Retina (tissue), 1 donor: ENCODE measurements around the gene ZFP36L1.
"Not testable (repeated sequence)": the region's sequence is repeated elsewhere in the genome, so short reads cannot be mapped to it uniquely, and the experiment has no call there.

Source experiments
- DNase-seq: peaks from one replicate; pipeline ENCODE4 v3.0.0-alpha.2; 2016

The ZFP36L1 gene

DNA sequence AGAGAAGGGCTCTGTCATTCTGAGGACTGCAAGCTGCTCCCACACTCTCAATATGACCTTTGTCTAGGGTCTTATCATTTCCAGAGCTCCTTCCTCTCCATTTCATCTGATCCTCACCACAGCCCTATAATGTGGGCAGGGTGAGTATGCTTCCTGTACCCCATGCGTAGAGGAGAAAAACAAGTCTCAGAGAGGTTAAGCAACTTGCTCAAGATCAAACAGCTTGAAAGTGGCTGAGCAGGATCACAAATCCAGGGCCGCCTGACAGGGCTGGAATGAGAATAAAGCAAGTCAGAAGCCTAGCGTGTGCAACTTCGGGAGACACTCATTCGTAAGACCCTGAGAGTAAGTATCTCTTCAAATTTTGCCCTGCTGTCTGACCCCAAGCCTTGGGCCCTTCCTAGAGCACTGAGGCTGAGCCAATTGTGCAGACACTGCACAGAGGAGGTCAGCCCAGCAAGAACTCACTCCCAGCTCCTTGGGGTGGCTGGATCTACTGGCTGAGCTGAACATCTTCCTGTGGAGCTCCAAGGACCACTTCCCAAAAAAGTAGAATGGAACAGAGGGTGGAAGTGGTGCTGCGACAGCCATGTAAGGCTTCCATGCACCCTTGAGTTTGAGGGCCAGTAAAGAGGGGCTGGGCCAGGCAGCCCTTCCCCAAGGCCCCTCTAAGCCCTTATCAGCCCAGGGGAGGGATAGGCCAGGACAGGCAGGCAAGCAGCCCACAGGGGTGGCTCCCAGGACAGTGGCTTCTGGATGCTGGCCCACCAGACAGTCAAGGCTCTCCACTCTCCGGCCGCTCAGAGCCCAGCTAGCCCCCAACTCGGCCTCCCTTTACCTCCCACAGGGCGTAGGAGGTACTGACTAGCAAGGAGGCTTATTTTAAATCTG, 10.5 kb downstream of the ZFP36L1 start:
- no peak for DNase-seq

DNA sequence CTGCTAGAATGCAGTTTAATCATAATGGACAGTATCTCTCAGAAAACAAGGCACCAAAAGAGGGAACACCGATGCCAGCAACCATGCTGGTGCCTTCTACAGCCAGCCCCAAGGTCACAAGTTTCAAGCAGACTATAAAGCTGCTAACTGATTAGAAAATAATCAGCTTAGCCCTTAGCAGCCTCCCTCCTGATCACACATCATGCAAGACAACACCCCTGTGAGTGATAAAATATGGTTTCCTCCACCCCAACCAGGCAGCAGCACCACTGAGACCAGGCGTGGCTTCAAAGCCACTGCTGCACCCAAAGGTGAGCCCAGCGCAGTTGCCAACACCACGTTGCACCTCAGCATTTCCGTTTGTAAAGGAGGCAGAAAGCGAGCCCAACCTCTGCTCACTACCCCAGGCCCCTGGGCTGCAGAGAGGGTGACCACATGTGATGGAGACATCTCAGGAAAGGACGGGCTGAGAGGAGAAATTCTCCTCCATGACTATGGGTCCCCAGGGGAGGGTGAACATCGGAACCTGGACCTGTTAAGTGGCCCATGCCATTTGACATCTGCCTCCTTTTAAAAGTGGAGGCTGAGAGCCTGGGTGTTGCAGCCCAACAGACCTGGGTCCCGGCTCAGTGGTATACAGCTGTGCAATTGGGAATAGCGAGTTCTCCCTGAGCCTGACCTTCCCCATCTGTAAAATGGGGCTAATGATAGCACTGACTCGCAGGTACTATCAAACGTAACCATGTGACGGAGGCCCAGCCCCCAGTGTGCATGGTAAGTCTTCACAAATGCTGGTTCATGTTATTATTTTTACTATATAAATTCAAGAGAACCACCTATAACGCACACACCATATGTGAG, 11.5 kb downstream of the ZFP36L1 start:
- no peak for DNase-seq

GRCh38 chr14:68780358-68781160, 12.3 kb downstream of the ZFP36L1 start:
- DNase-seq = peak; percentile 59

DNA sequence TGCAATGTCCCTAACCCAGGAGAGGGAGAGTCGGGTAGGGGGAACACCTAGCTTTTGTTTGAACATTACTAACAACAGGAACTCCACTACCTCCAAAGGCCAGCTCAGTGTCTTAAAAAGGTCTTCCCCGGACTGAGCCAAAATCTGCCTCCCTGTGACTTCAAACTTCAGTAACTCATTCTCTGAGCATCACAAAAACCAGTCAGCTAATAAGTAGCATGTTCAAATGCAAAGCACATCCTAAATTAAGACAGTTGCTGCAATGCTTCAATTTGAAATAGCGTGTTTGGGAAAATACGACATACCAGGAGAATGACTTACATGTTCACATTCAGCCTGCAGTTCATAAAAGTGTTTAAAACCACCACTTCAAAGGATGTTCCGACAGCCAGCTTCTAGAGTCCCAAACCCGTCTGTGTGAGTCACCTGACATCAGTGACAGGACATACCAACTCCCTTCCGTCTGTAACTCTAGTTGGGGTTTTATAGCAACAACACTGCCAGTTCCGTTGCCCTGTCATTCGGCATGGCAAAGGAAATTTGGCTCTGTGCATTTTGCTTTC, 13.0 kb downstream of the ZFP36L1 start:
- DNase-seq = no peak

DNA sequence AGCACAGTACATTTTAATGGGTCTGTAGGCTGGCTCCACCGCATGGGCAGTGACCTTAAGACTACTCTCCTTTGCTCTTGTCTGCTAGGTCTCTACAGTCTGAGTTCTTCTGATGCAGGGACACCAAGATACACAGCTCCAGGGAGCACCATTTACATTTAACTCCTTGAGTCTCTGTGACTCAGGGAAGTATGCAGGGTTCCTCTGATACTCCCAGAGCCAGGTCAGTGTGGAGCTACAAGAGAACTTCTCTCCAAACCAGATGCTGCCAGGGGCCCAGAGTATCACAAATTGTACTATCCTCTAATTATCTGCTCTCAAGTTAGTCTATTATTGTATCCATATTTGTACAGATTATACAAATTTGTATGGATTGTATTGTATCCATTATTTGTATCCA, 15.2 kb downstream of the ZFP36L1 start:
- DNase-seq = no peak

DNA sequence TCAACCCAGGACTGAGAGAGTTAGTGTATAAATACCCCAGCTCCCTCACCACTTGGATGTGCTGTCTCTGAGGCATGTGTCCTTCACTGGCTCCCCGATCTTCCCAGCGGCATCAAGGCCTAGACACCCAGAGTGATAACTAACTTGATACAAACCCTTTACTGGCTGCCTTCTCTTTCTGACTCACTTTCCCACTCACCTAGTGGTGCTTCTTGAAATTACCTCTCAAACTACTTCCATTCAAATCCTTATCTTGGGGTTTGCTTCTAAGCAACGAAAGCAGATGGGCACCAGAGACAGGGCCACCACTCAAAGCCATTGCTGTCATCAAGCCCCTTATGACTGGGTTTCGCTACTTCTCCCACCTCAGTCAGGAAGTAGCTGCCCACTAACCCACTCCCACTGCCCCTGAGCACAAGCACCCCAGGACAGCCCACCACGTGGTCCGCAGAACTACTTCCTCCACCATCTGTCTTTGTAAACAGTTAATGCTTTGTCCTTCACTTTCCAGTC, 17.2 kb downstream of the ZFP36L1 start:
- DNase-seq = no peak

- no peak for DNase-seq
Measured at GRCh38 chr14:68774771-68775613, 17.9 kb downstream of the ZFP36L1 start.

GRCh38 chr14:68772761-68773381, 20.0 kb downstream of the ZFP36L1 start:
- no peak for DNase-seq

DNA sequence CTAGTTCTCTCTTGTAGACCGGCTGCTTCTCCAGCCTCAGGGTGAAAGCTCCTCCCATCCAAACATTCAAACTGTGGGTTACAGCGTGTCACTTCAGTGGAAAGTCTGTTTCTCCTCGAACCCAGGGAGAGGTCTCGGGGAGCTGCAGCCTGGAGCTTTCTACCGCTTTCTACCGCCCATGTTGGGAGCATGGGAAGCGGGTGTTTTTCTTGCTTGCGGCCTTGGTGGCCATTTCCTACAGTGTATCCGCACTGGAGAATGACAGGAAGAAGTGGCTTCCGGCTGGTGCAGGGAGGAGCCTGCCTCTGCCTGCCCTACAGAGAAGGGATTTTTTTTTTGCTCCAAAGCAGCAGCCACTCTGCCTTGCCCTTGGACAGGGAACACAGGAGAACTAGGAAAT, 21.2 kb downstream of the ZFP36L1 start:
- no peak for DNase-seq

DNA sequence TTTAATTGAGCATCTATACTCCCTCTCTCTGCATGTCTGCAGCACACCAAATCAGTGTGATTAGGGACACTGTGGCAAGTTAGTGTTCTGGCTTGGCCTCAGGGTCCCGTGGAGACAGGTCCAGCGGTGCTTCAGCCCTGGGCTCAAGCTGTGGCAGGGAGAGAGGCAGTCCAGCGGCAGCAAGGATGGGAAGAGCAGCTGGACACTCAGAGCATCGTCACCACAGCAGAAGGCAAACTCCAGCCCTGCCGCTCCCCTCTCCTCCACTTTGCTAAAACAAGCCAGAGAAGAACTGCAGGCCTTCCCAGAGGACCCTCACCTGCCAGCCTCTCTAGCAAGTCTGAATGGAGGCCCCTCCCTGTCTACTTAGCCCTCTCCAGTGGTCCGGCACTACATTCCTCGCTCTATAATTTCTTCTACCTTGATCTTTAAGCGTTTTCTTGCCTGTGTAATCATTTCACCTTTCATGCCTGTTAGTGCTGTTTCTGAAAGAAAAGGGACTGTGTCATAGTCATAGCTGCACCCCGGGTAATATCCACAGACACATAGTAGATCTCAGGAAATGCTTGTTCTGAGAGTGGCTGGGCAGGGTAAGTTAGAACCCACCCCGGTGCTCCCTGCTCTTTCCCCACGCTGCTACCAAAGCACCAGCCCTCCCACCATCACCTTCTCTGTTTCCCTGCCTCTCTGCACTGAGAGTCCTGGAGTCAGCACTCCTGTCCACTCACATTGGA, 22.1 kb downstream of the ZFP36L1 start:
- no peak for DNase-seq

GRCh38 chr14:68770051-68770450, 22.8 kb downstream of the ZFP36L1 start:
- no peak for DNase-seq

DNA sequence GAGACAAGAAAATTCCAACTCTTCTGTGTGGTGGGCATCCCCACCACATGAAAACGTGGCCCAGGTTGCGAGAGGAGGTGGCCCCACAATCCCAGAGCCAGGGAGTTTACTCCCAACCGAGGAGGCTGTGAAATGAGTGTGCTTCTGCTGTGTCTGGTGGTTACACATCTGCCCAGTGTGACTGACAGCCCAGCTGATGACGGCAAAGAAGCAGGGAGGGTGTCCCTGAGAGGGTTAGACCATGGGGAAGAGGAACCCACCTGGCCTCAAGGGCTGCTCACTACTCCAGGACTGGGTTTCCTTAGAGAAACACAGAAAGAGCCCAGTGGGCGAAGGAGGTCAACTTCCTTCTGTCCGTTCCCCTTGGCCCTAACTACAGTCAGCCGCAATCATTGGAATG, 24.6 kb downstream of the ZFP36L1 start:
- DNase-seq = no peak

DNA sequence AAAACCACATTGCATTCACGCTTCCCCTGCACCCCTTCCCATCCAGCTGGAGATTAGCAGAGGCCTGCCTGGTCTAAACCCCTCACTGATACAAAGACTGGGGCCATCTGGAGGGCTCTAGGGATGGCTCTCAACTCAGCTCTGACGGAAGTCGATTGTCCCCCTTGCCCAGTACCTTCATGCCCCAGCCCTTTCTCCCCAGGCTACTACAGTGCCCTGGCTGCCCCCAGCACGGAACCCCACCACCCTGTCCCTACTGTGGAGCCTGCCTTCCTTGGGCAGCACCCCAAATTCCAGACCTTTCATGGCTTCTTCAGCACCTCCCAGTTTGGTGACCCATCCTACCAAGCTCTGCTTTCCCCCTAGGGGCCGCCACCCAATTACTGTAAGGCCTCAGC, 25.6 kb downstream of the ZFP36L1 start:
- DNase-seq = no peak

DNA sequence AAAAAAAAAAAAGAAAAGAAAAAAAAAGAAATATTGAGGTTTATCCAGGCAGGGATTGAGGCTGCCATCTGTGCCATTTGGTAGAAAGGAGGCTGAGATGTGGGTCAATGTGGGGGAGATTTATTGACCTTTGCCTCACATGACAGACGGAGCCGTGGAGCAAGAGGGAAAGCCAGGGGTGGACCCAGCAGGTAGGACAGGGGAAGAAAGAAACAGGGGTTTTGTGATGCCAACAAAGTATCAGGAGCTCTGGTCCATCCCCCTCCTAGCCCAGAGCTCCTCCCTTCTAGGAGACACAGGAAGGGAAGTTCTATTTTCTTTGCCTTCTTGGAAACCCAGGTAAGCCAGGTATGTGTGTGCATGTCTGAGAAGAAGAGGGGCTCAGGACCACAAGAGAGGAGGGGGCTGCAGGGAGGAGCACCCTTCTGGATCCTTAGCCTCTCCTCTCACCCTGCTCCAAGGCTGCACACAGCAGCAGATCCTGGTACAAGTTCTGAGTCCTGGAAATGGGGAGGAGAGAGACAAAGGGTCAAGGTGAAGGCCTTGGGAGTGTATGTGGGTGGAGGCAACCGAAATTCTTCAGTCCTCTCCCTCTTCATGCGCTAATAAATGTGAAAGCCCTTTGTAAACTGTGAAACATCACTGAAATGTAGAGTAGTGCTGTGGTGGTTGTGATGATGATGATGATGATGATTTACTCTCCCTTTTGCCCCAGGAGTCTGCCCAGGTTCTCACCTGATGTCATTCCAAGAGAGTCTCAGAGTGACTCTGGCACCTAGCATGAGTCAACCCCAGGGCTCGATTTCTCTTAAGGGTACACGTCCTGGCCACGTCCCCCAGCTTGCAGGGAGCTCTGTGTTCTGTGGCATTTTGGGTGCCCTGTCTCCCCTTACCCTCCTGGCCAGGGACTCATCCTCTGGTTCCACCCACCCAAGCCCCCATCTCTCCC, 26.3 kb downstream of the ZFP36L1 start:
- no peak for DNase-seq

GRCh38 chr14:68763843-68764242, 29.0 kb downstream of the ZFP36L1 start:
- DNase-seq = not testable (repeated sequence)

DNA sequence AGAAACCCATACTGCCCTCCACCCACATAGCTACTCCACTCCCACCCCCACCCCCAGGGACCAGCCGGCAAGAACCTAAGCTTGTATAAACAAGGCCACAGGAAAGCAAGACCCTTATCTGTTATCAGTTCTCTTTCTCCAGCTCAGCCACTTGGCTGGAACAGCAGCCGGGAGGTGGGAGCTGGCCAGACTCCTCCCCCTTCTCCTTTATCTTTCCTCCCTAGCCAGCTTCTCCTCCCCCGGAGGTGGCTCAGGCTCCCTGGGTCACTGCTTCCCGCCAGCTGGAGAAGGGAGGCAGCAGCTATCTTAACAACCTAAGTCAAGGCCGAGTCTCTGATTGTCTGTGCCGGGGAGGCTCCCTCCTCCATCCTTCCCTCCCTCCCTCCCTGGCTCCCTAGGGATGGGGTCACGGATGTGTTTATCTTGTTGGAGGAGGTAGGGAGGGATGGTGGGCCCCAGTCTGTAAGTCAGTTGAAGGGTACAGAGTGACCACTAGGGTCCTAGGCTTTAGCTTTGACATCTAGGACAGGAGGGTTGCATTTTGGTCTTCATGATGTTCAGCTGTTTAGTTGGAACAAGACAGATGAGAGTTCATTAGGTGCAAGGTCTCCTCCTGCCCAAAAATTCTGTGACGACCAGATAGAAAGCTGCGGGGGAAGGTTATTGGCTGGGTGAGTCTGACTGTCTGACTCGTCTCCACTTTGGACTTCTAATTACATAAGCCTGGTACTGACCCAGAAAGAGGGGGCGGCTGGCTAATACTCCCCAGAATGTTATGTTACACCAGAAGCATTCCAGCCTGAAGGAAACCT, 29.7 kb downstream of the ZFP36L1 start:
- peak; percentile 78 for DNase-seq

DNA sequence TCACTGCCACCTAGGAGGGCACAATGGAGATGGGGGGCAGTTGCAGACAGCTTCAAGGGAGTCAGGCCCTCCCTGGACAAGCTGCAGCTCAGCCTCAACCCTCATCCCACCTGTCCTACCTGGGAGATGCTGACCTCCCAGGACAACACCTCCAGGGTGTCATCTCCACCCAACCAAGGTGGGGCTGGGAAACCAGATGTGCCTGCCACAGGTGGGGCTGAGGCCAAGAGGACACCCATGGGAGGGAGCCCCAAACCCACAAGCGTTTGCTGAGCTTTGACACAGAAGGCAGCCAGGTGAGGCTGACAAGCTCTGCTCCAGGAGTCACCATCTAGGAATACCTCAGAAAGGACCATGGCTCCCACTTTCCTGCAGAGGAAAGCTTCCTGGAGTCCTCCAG, 31.5 kb downstream of the ZFP36L1 start:
- DNase-seq = no peak

- DNase-seq = no peak
Measured at GRCh38 chr14:68760761-68761160, 32.1 kb downstream of the ZFP36L1 start.
